Measurements from ENCODE around the gene KLHL29. TPM values are rescaled to one million over a fixed set of nuclear protein-coding genes. Genes with fewer than 3 reads are reported as not detected.

Gene KLHL29
- total RNA-seq, 3 donors from 2014 or later (not counting 1 experiment from before 2014, with no cell fraction given): 0.24 to 0.43 (median 0.33) TPM

GRCh38 chr2:23691565-23691964 lies 306.6 kb downstream of the KLHL29 start:
- no peak overlapping the region for H3K4me3 ChIP-seq (ENCODE audit: low read length)
- intact Hi-C loops (cut with micrococcal nuclease): no loop called here
- Mint-ChIP-seq H3K36me3 (no peaks in the 10 kb centered on the region), H3K27ac (no peak overlapping the region), H3K27me3 (ENCODE audit: low read depth in 2 of 2) (no peaks in the 10 kb centered on the region), H3K4me3 (no peak overlapping the region), H3K4me1 (peaks cover 3 to 7% of the 10 kb centered on the region in 2 donors), H3K9me3 (no peaks in the 10 kb centered on the region)
- no peak for DNase-seq
- no peaks in the 10 kb centered on the region for H3K27me3 ChIP-seq (ENCODE audit: control insufficient read depth, insufficient read depth, low read length)
- no peak for TF ChIP-seq CTCF (IDR thresholded peaks at IDR 0.05)
- peaks cover 8% of the 10 kb centered on the region for H3K4me1 ChIP-seq (ENCODE audit: control insufficient read depth, insufficient read depth, low read length)
- WGBS (ENCODE audit: insufficient coverage): 95% methylated on average over 21 of the region's 21 CpGs
- no peaks in the 10 kb centered on the region for H3K36me3 ChIP-seq (ENCODE audit: control insufficient read depth, insufficient read depth, low read length)
- H3K27ac ChIP-seq (ENCODE audit: low read length): no peak overlapping the region
- ATAC-seq: no peak
- no peaks in the 10 kb centered on the region for H3K9me3 ChIP-seq (ENCODE audit: control insufficient read depth, insufficient read depth, low read length)

- Mint-ChIP-seq H3K27ac (no peak overlapping the region), H3K27me3 (ENCODE audit: low read depth in 2 of 2) (no peaks in the 10 kb centered on the region), H3K4me1 (peaks cover 0 to 5% of the 10 kb centered on the region in 2 donors), H3K36me3 (no peaks in the 10 kb centered on the region), H3K4me3 (no peak overlapping the region), H3K9me3 (no peaks in the 10 kb centered on the region)
- Histone ChIP-seq H3K9me3 (ENCODE audit: control insufficient read depth, insufficient read depth, low read length) (no peaks in the 10 kb centered on the region), H3K4me1 (ENCODE audit: control insufficient read depth, insufficient read depth, low read length) (peaks cover 1% of the 10 kb centered on the region), H3K27ac (ENCODE audit: low read length) (no peak overlapping the region), H3K36me3 (ENCODE audit: control insufficient read depth, insufficient read depth, low read length) (no peaks in the 10 kb centered on the region), H3K27me3 (ENCODE audit: control insufficient read depth, insufficient read depth, low read length) (no peaks in the 10 kb centered on the region), H3K4me3 (ENCODE audit: low read length) (no peak overlapping the region)
- no peak for DNase-seq
- intact Hi-C loops (cut with micrococcal nuclease): no loop called here
- 95% methylated on average over 14 of the region's 14 CpGs for WGBS (ENCODE audit: insufficient coverage)
- no peak for TF ChIP-seq CTCF (IDR thresholded peaks at IDR 0.05)
- no peak for ATAC-seq
Observed at GRCh38 chr2:23692263-23692662, 307.3 kb downstream of the KLHL29 start.

- Mint-ChIP-seq H3K36me3 (no peaks in the 10 kb centered on the region), H3K9me3 (no peaks in the 10 kb centered on the region), H3K4me3 (no peak overlapping the region), H3K27me3 (ENCODE audit: low read depth in 2 of 2) (no peaks in the 10 kb centered on the region), H3K27ac (no peak overlapping the region), H3K4me1 (peaks cover 0 to 5% of the 10 kb centered on the region in 2 donors)
- H3K9me3 ChIP-seq (ENCODE audit: control insufficient read depth, insufficient read depth, low read length): no peaks in the 10 kb centered on the region
- no peaks in the 10 kb centered on the region for H3K36me3 ChIP-seq (ENCODE audit: control insufficient read depth, insufficient read depth, low read length)
- no peak overlapping the region for H3K27ac ChIP-seq (ENCODE audit: low read length)
- no peak for DNase-seq
- no peak for ATAC-seq
- WGBS (ENCODE audit: insufficient coverage): 95% methylated on average over 28 of the region's 28 CpGs
- no peak for TF ChIP-seq CTCF (IDR thresholded peaks at IDR 0.05)
- no peaks in the 10 kb centered on the region for H3K27me3 ChIP-seq (ENCODE audit: control insufficient read depth, insufficient read depth, low read length)
- H3K4me1 ChIP-seq (ENCODE audit: control insufficient read depth, insufficient read depth, low read length): no peaks in the 10 kb centered on the region
- H3K4me3 ChIP-seq (ENCODE audit: low read length): no peak overlapping the region
- intact Hi-C loops (cut with micrococcal nuclease): no loop called here
Observed at GRCh38 chr2:23692851-23693605, 308.0 kb downstream of the KLHL29 start.

- no peak overlapping the region for H3K4me3 Mint-ChIP-seq
- no peaks in the 10 kb centered on the region for H3K36me3 Mint-ChIP-seq
- no peak overlapping the region for H3K27ac ChIP-seq (ENCODE audit: low read length)
- peaks cover 0 to 5% of the 10 kb centered on the region in 2 donors for H3K4me1 Mint-ChIP-seq
- DNase-seq: no peak
- intact Hi-C loops (cut with micrococcal nuclease): no loop called here
- H3K4me1 ChIP-seq (ENCODE audit: control insufficient read depth, insufficient read depth, low read length): no peaks in the 10 kb centered on the region
- H3K27me3 Mint-ChIP-seq (ENCODE audit: low read depth in 2 of 2): no peaks in the 10 kb centered on the region
- H3K36me3 ChIP-seq (ENCODE audit: control insufficient read depth, insufficient read depth, low read length): no peaks in the 10 kb centered on the region
- no peaks in the 10 kb centered on the region for H3K27me3 ChIP-seq (ENCODE audit: control insufficient read depth, insufficient read depth, low read length)
- TF ChIP-seq CTCF (IDR thresholded peaks at IDR 0.05): no peak
- no peak overlapping the region for H3K27ac Mint-ChIP-seq
- no peaks in the 10 kb centered on the region for H3K9me3 ChIP-seq (ENCODE audit: control insufficient read depth, insufficient read depth, low read length)
- H3K4me3 ChIP-seq (ENCODE audit: low read length): no peak overlapping the region
- 90% methylated on average over 5 of the region's 5 CpGs for WGBS (ENCODE audit: insufficient coverage)
- no peaks in the 10 kb centered on the region for H3K9me3 Mint-ChIP-seq
- no peak for ATAC-seq
Observed at GRCh38 chr2:23693606-23693951, 308.6 kb downstream of the KLHL29 start.
